Activated CD8-positive, alpha-beta memory T cell treated with anti-CD3 and anti-CD28 coated beads for 24 hours (primary cell): Measurements from ENCODE around the gene ACSL1.
"Not testable (repeated sequence)": the region's sequence is repeated elsewhere in the genome, so short reads cannot be mapped to it uniquely, and the experiment has no call there.

Experiments used
- DNase-seq: peaks from one replicate; pipeline ENCODE4 v3.0.0-alpha.2; 2020

Gene ACSL1

GRCh38 chr4:184785813-184786212 is 40.0 kb downstream of the ACSL1 start:
- DNase-seq: no peak

- DNase-seq: no peak
Measured at GRCh38 chr4:184784628-184785257, 41.0 kb downstream of the ACSL1 start.

GRCh38 chr4:184782731-184783373 is 42.9 kb downstream of the ACSL1 start:
- DNase-seq: no peak

GRCh38 chr4:184779160-184779559 is 46.6 kb downstream of the ACSL1 start:
- DNase-seq: not testable (repeated sequence)

- no peak for DNase-seq
Measured at GRCh38 chr4:184778325-184778724, 47.4 kb downstream of the ACSL1 start.

GRCh38 chr4:184776821-184777220 is 48.9 kb downstream of the ACSL1 start:
- no peak for DNase-seq

GRCh38 chr4:184775854-184776555 is 49.8 kb downstream of the ACSL1 start:
- no peak for DNase-seq

- DNase-seq: no peak
Measured at GRCh38 chr4:184774152-184774551, 51.6 kb downstream of the ACSL1 start.

- DNase-seq: no peak
Measured at GRCh38 chr4:184771416-184771815, 54.4 kb downstream of the ACSL1 start.

GRCh38 chr4:184769141-184769765 is 56.5 kb downstream of the ACSL1 start:
- no peak for DNase-seq

- no peak for DNase-seq
Measured at GRCh38 chr4:184768296-184768695, 57.5 kb downstream of the ACSL1 start.

GRCh38 chr4:184766446-184766845 is 59.3 kb downstream of the ACSL1 start:
- no peak for DNase-seq

- DNase-seq: no peak
Measured at GRCh38 chr4:184765473-184766340, 60.1 kb downstream of the ACSL1 start.

GRCh38 chr4:184764601-184765000 is 61.2 kb downstream of the ACSL1 start:
- DNase-seq: no peak

- no peak for DNase-seq
Measured at GRCh38 chr4:184763150-184763780, 62.5 kb downstream of the ACSL1 start.

GRCh38 chr4:184762100-184762499 is 63.7 kb downstream of the ACSL1 start:
- peak; percentile 71 for DNase-seq

- no peak for DNase-seq
Measured at GRCh38 chr4:184760681-184761080, 65.1 kb downstream of the ACSL1 start.

GRCh38 chr4:184757810-184758209 is 68.0 kb downstream of the ACSL1 start:
- no peak for DNase-seq

GRCh38 chr4:184756399-184756798 is 69.4 kb downstream of the ACSL1 start:
- no peak for DNase-seq

GRCh38 chr4:184755278-184755677 is 70.5 kb downstream of the ACSL1 start:
- DNase-seq: no peak

GRCh38 chr4:184752496-184753275 is 73.1 kb downstream of the ACSL1 start:
- DNase-seq: no peak
